Inflammatory macrophage (primary cell): Measurements from ENCODE around the gene CGB8.

ENCODE experiments used
- DNase-seq, 2 donors: peaks; one replicate each; pipeline ENCODE4 v3.0.0-alpha.2; 2020 to 2022

The CGB8 gene

DNA sequence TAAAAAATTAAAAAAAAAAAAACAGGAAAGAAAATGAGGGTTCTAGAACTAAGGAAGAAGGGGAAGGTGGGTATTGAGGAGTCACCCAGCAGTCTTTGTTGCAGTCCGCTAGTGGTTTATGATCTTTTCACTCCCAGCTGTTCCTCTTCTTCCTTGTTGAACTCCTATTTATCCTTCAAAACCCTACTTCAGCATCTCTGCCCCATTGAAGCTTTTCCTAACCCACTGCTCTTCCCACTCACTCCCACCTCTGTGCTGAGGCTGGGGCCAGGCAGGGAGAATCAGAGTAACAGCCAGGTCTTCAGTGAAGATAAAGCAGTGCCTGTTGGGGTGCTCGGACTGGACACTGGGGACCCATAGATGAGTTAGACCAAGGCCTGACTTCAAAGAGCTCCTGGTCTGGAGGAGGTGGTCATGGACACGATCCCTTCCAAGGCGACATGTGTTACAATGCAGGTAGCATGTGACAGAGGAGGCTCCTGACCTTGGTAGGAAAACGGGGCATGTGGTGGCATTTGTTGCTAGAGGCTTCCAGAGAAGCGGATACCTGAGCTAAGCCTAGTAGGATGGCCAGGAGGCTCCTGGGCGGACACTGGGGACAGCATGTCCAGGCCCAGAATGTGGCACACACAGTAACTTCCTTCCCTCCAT lies 43.8 kb downstream of the CGB8 start:
- DNase-seq: no peak

DNA sequence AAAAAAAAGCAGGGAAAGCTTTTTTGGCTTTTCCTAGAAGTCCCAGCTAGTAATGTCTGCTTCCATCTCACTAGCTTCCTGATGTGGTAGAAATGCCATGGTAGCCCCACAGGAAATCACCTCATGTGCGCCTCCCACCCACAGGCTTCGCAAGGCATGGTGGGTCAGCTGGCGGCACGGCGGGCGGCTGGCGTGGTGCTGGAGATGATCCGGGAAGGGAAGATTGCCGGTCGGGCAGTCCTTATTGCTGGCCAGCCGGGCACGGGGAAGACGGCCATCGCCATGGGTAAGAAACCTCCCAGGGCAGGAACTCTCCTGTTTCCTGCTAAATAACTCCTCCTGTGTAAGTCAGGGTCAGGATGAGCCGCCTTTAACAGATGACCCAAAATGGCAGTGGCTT lies 44.8 kb downstream of the CGB8 start:
- no peak for DNase-seq

DNA sequence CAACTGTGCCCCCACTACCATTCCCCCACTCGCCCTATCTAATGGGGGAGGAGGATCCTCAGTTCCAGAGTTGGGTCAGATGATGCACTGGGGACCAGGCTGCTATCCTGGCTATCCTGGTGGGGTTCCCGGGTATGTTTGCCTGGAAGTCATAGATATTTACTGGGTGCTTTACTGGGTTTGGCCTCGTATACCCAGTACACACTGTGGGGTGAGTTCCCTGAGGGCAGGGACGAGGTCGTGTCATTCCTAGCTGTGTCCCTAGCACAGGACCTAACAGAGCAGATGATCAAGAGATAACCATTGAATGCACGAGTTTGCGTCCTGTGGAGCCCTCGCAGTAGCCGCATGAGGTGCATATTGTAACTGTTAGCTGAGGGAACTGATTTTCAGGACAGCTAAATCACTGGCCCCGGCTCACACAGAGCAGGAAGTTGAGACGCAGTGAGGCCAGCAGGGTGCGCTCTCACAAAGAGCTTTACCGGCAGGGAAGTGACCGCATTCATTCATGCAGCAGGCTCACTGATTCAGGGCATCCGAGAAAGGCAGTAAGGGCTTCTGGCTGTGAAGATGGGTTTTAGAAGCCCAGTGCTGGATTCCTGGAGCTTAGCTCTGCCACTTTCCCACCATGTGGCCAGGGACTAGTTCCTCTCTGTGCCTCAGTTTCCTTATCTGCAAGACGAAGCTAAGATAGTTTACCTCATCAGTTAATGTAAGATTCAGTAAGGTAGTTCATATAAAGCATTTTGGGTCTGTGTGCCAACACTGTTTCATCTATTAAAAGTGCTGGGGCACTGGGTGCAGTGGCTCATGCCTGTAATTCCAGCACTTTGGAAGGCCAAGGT lies 49.2 kb downstream of the CGB8 start:
- DNase-seq: peak; percentile 67

DNA sequence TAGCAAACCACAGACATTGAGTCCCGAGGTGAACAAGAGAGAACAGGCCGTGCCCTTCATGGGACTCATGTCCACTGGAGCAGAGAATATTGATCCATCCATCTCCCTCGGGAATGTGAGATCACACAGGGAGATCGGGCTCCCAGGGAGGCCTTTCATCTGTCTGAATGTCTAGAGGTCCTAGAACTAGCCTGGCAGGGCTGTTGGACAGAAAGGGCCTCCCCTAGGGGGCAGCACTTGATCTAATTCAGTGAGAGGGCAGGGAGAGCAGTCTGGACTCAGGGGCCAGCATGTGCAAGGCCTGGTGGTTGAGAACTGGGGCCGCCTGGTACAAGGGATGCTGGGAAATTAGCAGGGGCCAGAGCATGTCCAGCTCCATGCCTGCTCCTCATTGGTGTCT lies 50.9 kb downstream of the CGB8 start:
- peak; percentile 51 to 57 for DNase-seq
